Measurements from ENCODE around the gene CYBRD1. TPM values are rescaled to one million over a fixed set of nuclear protein-coding genes. Genes with fewer than 3 reads are reported as not detected.

Gene CYBRD1
- total RNA-seq, 3 donors from 2014 or later (not counting 1 experiment from before 2014, with no cell fraction given), result 13.6 to 28.7 (median 16.4) TPM

GRCh38 chr2:171600126-171600525 lies 77.9 kb downstream of the CYBRD1 start:
- no peaks in the 10 kb centered on the region for H3K27me3 ChIP-seq (ENCODE audit: control insufficient read depth, insufficient read depth, low read length)
- no peaks in the 10 kb centered on the region for H3K36me3 ChIP-seq (ENCODE audit: control insufficient read depth, insufficient read depth, low read length)
- H3K36me3 Mint-ChIP-seq, result no peaks in the 10 kb centered on the region
- DNase-seq (no peak), ATAC-seq (no peak)
- no peak overlapping the region for H3K27ac Mint-ChIP-seq
- H3K27me3 Mint-ChIP-seq (ENCODE audit: low read depth in 2 of 2), result peaks cover 16 to 32% of the 10 kb centered on the region in 2 donors
- no peaks in the 10 kb centered on the region for H3K9me3 ChIP-seq (ENCODE audit: control insufficient read depth, insufficient read depth, low read length)
- no peak overlapping the region for H3K27ac ChIP-seq (ENCODE audit: low read length)
- peaks cover 0 to 5% of the 10 kb centered on the region in 2 donors for H3K4me1 Mint-ChIP-seq
- no peak for TF ChIP-seq CTCF (IDR thresholded peaks at IDR 0.05)
- H3K4me3 Mint-ChIP-seq, result no peak overlapping the region
- no peak overlapping the region for H3K4me3 ChIP-seq (ENCODE audit: low read length)
- no peaks in the 10 kb centered on the region for H3K4me1 ChIP-seq (ENCODE audit: control insufficient read depth, insufficient read depth, low read length)
- no peaks in the 10 kb centered on the region for H3K9me3 Mint-ChIP-seq
- intact Hi-C loops (cut with micrococcal nuclease), result no loop called here

GRCh38 chr2:171602352-171602751 lies 80.1 kb downstream of the CYBRD1 start:
- Histone ChIP-seq H3K4me1 (ENCODE audit: control insufficient read depth, insufficient read depth, low read length) (no peaks in the 10 kb centered on the region), H3K27ac (ENCODE audit: low read length) (no peak overlapping the region), H3K9me3 (ENCODE audit: control insufficient read depth, insufficient read depth, low read length) (no peaks in the 10 kb centered on the region), H3K27me3 (ENCODE audit: control insufficient read depth, insufficient read depth, low read length) (no peaks in the 10 kb centered on the region), H3K36me3 (ENCODE audit: control insufficient read depth, insufficient read depth, low read length) (no peaks in the 10 kb centered on the region), H3K4me3 (ENCODE audit: low read length) (no peak overlapping the region)
- intact Hi-C loops (cut with micrococcal nuclease), result no loop called here
- Mint-ChIP-seq H3K27me3 (ENCODE audit: low read depth in 2 of 2) (peaks cover 16 to 40% of the 10 kb centered on the region in 2 donors), H3K4me3 (no peak overlapping the region), H3K9me3 (no peaks in the 10 kb centered on the region), H3K4me1 (peaks cover 0 to 5% of the 10 kb centered on the region in 2 donors), H3K36me3 (no peaks in the 10 kb centered on the region), H3K27ac (no peak overlapping the region)
- no peak for ATAC-seq
- WGBS (ENCODE audit: insufficient coverage), result 90% methylated on average over 4 of the region's 5 CpGs
- no peak for DNase-seq
- TF ChIP-seq CTCF (IDR thresholded peaks at IDR 0.05), result no peak

Other genes with a start within 250 kb of the CYBRD1 start
- 10 to 100 TPM; 14.3 to 16.7 (median 15.2) TPM for gene METTL8, start 88.5 kb upstream of the CYBRD1 start, total RNA-seq
- 10 to 100 TPM; 20.0 to 33.8 (median 30.7) TPM for gene DCAF17, start 88.2 kb upstream of the CYBRD1 start, total RNA-seq
- gene DYNC1I2, start 165.0 kb downstream of the CYBRD1 start, total RNA-seq, result 10 to 100 TPM; 26.7 to 36.4 (median 30.2) TPM